Uterus (tissue), 4 donors: ENCODE measurements around the gene JPH3. TPM values are rescaled to one million over a fixed set of nuclear protein-coding genes. Genes with fewer than 3 reads are reported as not detected.

Experiments used
- DNase-seq, 2 donors: peaks; one replicate each; pipeline ENCODE4 v3.0.0-alpha.2; 2019 to 2020
- H3K27ac ChIP-seq, 2 donors: fragments of 200-600 bp; sonication (generic); 1 replicate in 1 of 2; 2 replicates in 1 of 2; pipeline ENCODE4 v1.5.1; 2016 to 2018
- H3K27me3 ChIP-seq, 2 donors: fragments of 200-600 bp; sonication (generic); one replicate each; pipeline ENCODE4 v1.5.1; 2018 to 2019; ENCODE audit warnings: control low read depth in 1 of 2
- H3K36me3 ChIP-seq, 2 donors: fragments of 200-600 bp; sonication (generic); one replicate each; pipeline ENCODE4 v1.5.1; 2019; ENCODE audit warnings: control low read depth in 1 of 2
- H3K4me1 ChIP-seq, 2 donors: fragments of 200-600 bp; sonication (generic); one replicate each; pipeline ENCODE4 v1.5.1; 2018 to 2019; ENCODE audit warnings: control low read depth in 1 of 2
- H3K4me3 ChIP-seq, 2 donors: fragments of 200-600 bp; sonication (generic); 1 replicate in 1 of 2; 2 replicates in 1 of 2; pipeline ENCODE4 v1.5.1; 2018 to 2019; ENCODE audit warnings: mild to moderate bottlenecking in 1 of 2
- H3K9me3 ChIP-seq, 2 donors: fragments of 200-600 bp; sonication (generic); one replicate each; pipeline ENCODE4 v1.5.1; 2019; ENCODE audit warnings: control low read depth in 1 of 2
- POLR2A ChIP-seq, 2 donors: fragments of 450-650 bp; IDR thresholded peaks; one replicate each; pipeline ENCODE4 v1.6.1; 2016; ENCODE audit warnings: antibody characterized with exemption in 2 of 2, mild to moderate bottlenecking in 1 of 2, moderate library complexity in 1 of 2
- intact Hi-C: fragments of 100-400 bp; cut with DNase I; formaldehyde crosslinking; loops from one replicate; pipeline ENCODE4 v1.15.1; 2023; ENCODE audit warnings: low total_unique reads
- total RNA-seq, 4 donors: library from RNA; depleted of rRNA in 3 of 4; stranded (reverse); fragments of >200 nt in 3 of 4; gene quantifications; one replicate each; pipeline versions ENCODE4 v1.1.0 to v1.2.4, GENCODE V29; 2014 to 2023
- TF ChIP-seq, protein P1 (sequence below), 4 experiments: fragments of 200-600 bp in 2 of 4; fragments of 450-650 bp in 2 of 4; sonication (generic) in 2 of 4; IDR thresholded peaks; one replicate each; pipeline ENCODE4 v1.5.1; 2016 to 2019; ENCODE audit warnings: antibody characterized with exemption in 4 of 4, mild to moderate bottlenecking in 2 of 4, moderate library complexity in 1 of 4
- donor health status: DM: yes; HTN: yes; CAD: no.

Gene JPH3
- total RNA-seq, 4 donors from 2014 or later, result 0.27 to 1.1 TPM; not detected in 2

DNA sequence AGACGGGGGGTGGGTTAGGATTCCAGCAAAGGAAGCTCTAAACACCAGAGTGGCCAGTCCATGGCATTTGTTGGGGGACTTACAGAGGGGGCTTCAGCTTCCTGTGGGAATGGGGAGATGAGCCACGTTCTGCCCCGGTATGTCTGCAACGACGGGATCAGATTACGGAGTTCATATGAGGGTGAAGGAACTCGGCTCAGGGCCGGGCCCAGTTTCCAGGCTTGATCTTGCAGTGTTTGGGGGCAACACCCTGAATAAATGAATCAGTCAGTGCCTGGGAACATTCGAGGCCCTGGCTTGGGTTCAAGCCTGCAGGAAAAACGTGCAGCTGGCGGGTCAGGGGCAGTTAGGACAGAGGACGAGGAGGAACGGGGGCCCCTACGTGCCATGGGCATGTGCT, 54.0 kb downstream of the JPH3 start:
- Histone ChIP-seq H3K27me3 (no peaks in the 10 kb centered on the region), H3K27ac (no peak overlapping the region), H3K4me3 (no peak overlapping the region), H3K36me3 (no peaks in the 10 kb centered on the region), H3K9me3 (no peaks in the 10 kb centered on the region), H3K4me1 (no peaks in the 10 kb centered on the region)
- no peak for DNase-seq
- TF ChIP-seq POLR2A (IDR thresholded peaks at IDR 0.05), result no peak
- TF ChIP-seq, protein P1, sequence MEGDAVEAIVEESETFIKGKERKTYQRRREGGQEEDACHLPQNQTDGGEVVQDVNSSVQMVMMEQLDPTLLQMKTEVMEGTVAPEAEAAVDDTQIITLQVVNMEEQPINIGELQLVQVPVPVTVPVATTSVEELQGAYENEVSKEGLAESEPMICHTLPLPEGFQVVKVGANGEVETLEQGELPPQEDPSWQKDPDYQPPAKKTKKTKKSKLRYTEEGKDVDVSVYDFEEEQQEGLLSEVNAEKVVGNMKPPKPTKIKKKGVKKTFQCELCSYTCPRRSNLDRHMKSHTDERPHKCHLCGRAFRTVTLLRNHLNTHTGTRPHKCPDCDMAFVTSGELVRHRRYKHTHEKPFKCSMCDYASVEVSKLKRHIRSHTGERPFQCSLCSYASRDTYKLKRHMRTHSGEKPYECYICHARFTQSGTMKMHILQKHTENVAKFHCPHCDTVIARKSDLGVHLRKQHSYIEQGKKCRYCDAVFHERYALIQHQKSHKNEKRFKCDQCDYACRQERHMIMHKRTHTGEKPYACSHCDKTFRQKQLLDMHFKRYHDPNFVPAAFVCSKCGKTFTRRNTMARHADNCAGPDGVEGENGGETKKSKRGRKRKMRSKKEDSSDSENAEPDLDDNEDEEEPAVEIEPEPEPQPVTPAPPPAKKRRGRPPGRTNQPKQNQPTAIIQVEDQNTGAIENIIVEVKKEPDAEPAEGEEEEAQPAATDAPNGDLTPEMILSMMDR (IDR thresholded peaks at IDR 0.05), result no peak
- intact Hi-C loops, result no loop called here

DNA sequence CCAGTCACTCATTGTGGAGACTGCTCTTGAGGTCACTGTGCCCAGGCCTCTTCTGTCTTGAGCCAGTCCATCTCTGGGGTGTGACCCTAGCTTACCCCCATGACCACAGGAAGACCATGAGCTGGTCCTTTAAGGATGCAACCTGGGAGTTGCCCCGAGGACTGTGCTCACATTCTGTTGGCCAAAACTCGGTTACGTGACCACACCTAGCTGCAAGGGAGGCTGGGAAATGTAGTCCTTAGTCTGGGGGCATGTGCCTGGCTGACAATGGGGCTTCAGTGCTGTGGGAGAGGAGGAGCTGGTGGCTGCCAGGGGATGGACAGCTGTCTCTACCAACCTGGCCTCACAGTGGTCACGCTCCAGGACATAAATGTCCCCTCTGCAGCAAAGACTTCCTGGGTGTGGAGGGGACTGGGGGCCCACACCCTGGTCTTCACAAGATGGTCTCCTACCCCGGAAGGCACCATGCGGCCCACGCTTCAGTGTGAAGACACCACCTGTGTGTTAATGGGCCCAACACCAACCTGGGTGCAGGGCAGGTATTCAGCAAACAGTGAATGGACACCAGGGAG, 55.4 kb downstream of the JPH3 start:
- Histone ChIP-seq H3K9me3 (no peaks in the 10 kb centered on the region), H3K27ac (no peak overlapping the region), H3K4me1 (no peaks in the 10 kb centered on the region), H3K27me3 (no peaks in the 10 kb centered on the region), H3K36me3 (no peaks in the 10 kb centered on the region), H3K4me3 (no peak overlapping the region)
- DNase-seq, result no peak
- TF ChIP-seq, protein P1 (IDR thresholded peaks at IDR 0.05), result no peak
- no peak for TF ChIP-seq POLR2A (IDR thresholded peaks at IDR 0.05)
- intact Hi-C loops, result no loop called here

DNA sequence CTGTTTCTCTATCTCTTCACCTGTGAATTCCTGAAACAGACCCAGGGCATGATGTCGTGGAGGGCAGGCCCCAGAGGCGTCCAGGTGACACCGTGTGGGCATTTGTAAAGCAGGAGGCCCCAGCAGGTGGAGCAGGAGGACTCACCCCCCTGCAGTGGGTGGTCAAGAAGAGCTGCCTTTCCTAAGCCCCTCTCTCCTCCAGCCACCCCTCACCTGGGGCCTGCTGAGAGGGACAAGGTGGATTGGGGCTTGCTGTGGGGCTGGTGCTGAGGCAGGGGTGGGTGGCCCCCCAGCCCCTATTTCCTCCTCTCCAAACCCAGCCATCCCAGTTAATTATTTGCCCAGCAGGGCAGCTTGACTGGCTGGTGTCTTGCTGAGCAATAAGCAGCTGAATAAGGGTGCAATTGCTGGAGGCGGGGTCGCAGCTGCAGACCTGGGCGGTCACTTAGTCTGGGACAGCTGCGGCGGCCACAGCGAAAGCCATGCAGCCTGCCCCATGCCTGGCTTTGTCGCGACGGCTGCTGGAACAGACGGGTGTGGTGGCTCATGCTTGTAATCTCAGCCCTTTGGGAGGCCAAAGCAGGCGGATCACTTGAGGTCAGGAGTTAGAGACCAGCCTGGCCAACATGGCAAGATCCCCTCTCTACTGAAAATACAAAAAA, 56.4 kb downstream of the JPH3 start:
- H3K36me3 ChIP-seq, result no peaks in the 10 kb centered on the region
- TF ChIP-seq, protein P1 (IDR thresholded peaks at IDR 0.05), result no peak
- no peak for TF ChIP-seq POLR2A (IDR thresholded peaks at IDR 0.05)
- H3K4me1 ChIP-seq, result no peaks in the 10 kb centered on the region
- H3K4me3 ChIP-seq, result no peak overlapping the region
- no peak for DNase-seq
- intact Hi-C loops, result no loop called here
- H3K27ac ChIP-seq, result no peak overlapping the region
- no peaks in the 10 kb centered on the region for H3K9me3 ChIP-seq
- no peaks in the 10 kb centered on the region for H3K27me3 ChIP-seq

DNA sequence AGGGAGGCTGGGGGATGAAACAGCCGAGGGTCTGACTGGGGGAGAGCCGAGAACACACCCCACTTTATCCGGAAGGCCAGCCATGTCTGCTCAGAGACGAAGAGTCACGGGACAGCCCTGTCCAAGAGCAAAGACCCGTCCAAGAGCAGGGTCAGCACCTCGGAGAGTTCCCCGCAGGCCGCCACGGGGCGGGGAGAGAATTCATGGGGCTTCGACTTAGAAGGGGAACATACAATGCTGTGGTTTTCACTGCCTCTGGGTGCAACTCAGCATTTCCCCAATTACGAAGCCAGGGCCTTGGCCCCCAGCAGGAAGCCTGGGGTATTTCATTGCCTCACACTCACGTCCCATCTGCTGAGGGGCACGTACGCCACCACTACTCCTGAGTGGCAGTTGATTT, 59.3 kb downstream of the JPH3 start:
- Histone ChIP-seq H3K4me3 (no peak overlapping the region), H3K36me3 (no peaks in the 10 kb centered on the region), H3K27ac (no peak overlapping the region), H3K4me1 (no peaks in the 10 kb centered on the region), H3K9me3 (no peaks in the 10 kb centered on the region), H3K27me3 (no peaks in the 10 kb centered on the region)
- no peak for DNase-seq
- intact Hi-C loops, result no loop called here
- TF ChIP-seq, protein P1 (IDR thresholded peaks at IDR 0.05), result no peak
- TF ChIP-seq POLR2A (IDR thresholded peaks at IDR 0.05), result no peak

DNA sequence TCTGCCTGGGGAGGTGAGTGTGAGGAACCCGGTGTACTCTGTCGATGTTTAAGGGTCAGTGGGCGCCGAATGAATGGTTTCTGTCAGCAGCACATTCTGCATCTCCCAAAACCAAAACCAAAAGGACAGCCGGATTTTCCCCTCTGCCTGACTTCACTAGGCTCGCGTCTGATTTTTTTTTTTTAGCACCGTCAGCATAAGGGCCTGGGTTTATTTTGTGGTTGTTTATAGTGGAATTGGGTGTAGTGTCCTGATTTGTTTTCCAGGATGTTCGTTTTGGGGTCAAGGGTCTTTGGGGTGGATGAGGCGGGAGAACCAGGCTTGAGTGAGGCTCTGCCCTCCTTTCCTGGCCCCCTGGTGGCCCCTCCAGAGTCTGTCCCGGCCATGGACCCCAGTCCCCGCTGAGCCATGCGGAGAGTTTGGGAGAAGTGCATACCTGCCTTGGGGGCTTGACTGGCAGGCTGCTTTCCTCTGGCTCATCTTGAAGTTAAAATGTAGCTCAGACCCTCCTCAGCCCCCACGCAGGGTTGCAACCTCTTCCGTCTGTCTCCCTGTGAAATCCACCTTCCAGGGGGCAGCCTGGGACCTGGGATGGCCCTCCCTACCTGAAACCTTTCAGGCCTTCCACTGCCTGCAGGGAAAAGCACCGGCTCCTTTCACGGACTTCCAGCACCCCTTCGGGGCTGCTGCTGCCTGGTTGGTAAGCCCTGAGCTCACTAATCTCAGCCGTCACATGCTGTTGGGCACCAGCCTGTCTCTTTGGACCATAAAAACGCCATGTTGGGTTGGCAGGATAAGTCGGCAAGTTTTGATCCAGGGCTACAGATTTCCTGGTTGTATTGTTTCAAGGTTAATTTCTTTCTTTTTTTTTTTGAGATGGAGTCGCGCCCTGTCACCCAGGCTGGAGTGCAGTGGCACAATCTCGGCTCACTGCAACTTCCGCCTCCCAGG, 60.2 kb downstream of the JPH3 start:
- Histone ChIP-seq H3K27ac (no peak overlapping the region), H3K4me3 (no peak overlapping the region), H3K4me1 (no peaks in the 10 kb centered on the region), H3K36me3 (no peaks in the 10 kb centered on the region), H3K9me3 (no peaks in the 10 kb centered on the region), H3K27me3 (no peaks in the 10 kb centered on the region)
- intact Hi-C loops, result no loop called here
- no peak for DNase-seq
- no peak for TF ChIP-seq POLR2A (IDR thresholded peaks at IDR 0.05)
